Lung microvascular endothelial cell (primary cell): ENCODE measurements around the gene PRSS50. TPM values are rescaled to one million over a fixed set of nuclear protein-coding genes. Genes with fewer than 3 reads are reported as not detected.
"Not testable (repeated sequence)": the region's sequence is repeated elsewhere in the genome, so short reads cannot be mapped to it uniquely, and the experiment has no call there.

Source experiments
- DNase-seq, 2 donors: peaks; one replicate each; pipeline versions ENCODE4 v3.0.0 to v3.0.0-alpha.2; 2010; ENCODE audit warnings: low read depth in 2 of 2
- total RNA-seq: library from RNA; depleted of rRNA; stranded (reverse); fragments of >200 nt; gene quantifications from 2 replicates; pipeline ENCODE4 v1.2.1, GENCODE V29; 2014

PRSS50 gene
- not detected in 2 replicates for total RNA-seq

- DNase-seq, result no peak
These were observed at the start of gene PRSS50 for GRCh38 chr3:46717447-46718231. TSS of gene PRSS50 (minus strand) at chr3:46717869. CDS start at chr3:46717824, 45 bp downstream.

GRCh38 chr3:46764206-46764605, 46.5 kb upstream of the PRSS50 start:
- DNase-seq, result no peak

GRCh38 chr3:46763178-46763577, 45.5 kb upstream of the PRSS50 start:
- no peak for DNase-seq

GRCh38 chr3:46759239-46760167, 41.8 kb upstream of the PRSS50 start:
- DNase-seq, result no peak

GRCh38 chr3:46756642-46757041, 39.0 kb upstream of the PRSS50 start:
- no peak for DNase-seq

- no peak for DNase-seq
These were observed 38.0 kb upstream of the PRSS50 start for GRCh38 chr3:46755646-46756045.

GRCh38 chr3:46753127-46753526, 35.5 kb upstream of the PRSS50 start:
- DNase-seq, result not testable (repeated sequence)

GRCh38 chr3:46750555-46751038, 32.9 kb upstream of the PRSS50 start:
- no peak for DNase-seq

GRCh38 chr3:46749129-46749528, 31.5 kb upstream of the PRSS50 start:
- DNase-seq, result no peak

- DNase-seq, result no peak
These were observed 30.5 kb upstream of the PRSS50 start for GRCh38 chr3:46748170-46748569.

- DNase-seq, result no peak
These were observed 29.0 kb upstream of the PRSS50 start for GRCh38 chr3:46746711-46747110.

- no peak for DNase-seq
These were observed 25.4 kb upstream of the PRSS50 start for GRCh38 chr3:46742992-46743585.

GRCh38 chr3:46739565-46739964, 21.9 kb upstream of the PRSS50 start:
- not testable (repeated sequence) for DNase-seq

- DNase-seq, result no peak
These were observed 19.7 kb upstream of the PRSS50 start for GRCh38 chr3:46737329-46737731.

GRCh38 chr3:46736006-46736872, 18.6 kb upstream of the PRSS50 start:
- DNase-seq, result no peak

- DNase-seq, result no peak
These were observed 17.1 kb upstream of the PRSS50 start for GRCh38 chr3:46734773-46735172.

- DNase-seq, result no peak
These were observed 15.5 kb upstream of the PRSS50 start for GRCh38 chr3:46733026-46733800.

GRCh38 chr3:46731795-46732194, 14.1 kb upstream of the PRSS50 start:
- DNase-seq, result no peak

- no peak for DNase-seq
These were observed 13.2 kb upstream of the PRSS50 start for GRCh38 chr3:46730819-46731218.

- no peak for DNase-seq
These were observed 11.4 kb upstream of the PRSS50 start for GRCh38 chr3:46729038-46729437.
